H1 (cell line): ENCODE results near the gene PITPNB. TPM values are rescaled to one million over a fixed set of nuclear protein-coding genes. Genes with fewer than 3 reads are reported as not detected.

Experiments
- CTCF ChIA-PET: fragments of 300-600 bp; sonication (Branson Sonifier 250); formaldehyde crosslinking; loops from one replicate; lab custom pipeline; 2021; ENCODE audit not compliant: partially characterized antibody; lab: Charles Lee
- POLR2A ChIA-PET: fragments of 300-600 bp; sonication (Branson Sonifier 250); formaldehyde crosslinking; loops from one replicate; lab custom pipeline; 2021; ENCODE audit warnings: inconsistent platforms; ENCODE audit not compliant: partially characterized antibody; lab: Charles Lee
- DNase-seq, 2 experiments: peaks; one replicate each; pipeline versions ENCODE4 v3.0.0 to v3.0.0-alpha.2; 2010 to 2022; ENCODE audit warnings: low spot score in 2 of 2, low read depth in 1 of 2, mixed read lengths in 1 of 2
- FAIRE-seq: peaks from 2 replicates; lab custom pipeline; 2011; peaks lifted over from hg19 to GRCh38; lab: Jason Lieb, UNC
- H2AFZ ChIP-seq: 2 replicates; pipeline ENCODE4 v1.8.1; 2012; ENCODE audit warnings: low read length, inconsistent platforms
- H2AK5ac ChIP-seq: 2 replicates; pipeline ENCODE4 v1.6.1; 2013; ENCODE audit warnings: low read depth, low read length
- H2BK120ac ChIP-seq: replicated peaks from 2 replicates; pipeline ENCODE3; 2013; ENCODE audit warnings: low read depth, low read length, inconsistent platforms
- H2BK12ac ChIP-seq: 2 replicates; pipeline ENCODE4 v1.6.1; 2013; ENCODE audit warnings: low read depth, low read length
- H2BK15ac ChIP-seq: 2 replicates; pipeline ENCODE4 v1.6.1; 2013; ENCODE audit warnings: low read length
- H2BK20ac ChIP-seq: 2 replicates; pipeline ENCODE4 v1.6.1; 2013; ENCODE audit warnings: low read length
- H2BK5ac ChIP-seq: 2 replicates; pipeline ENCODE4 v1.6.1; 2013; ENCODE audit warnings: low read depth, low read length
- H3K14ac ChIP-seq: 2 replicates; pipeline ENCODE4 v1.6.1; 2013; ENCODE audit warnings: inconsistent platforms; ENCODE audit not compliant: insufficient read length
- H3K18ac ChIP-seq: 2 replicates; pipeline ENCODE4 v1.6.1; 2013; ENCODE audit warnings: low read length; ENCODE audit errors: extremely low read depth
- H3K23ac ChIP-seq: 2 replicates; pipeline ENCODE4 v1.6.1; 2013; ENCODE audit warnings: inconsistent platforms; ENCODE audit not compliant: insufficient read length
- H3K23me2 ChIP-seq: 2 replicates; pipeline ENCODE4 v1.6.1; 2013; ENCODE audit warnings: low read depth, low read length
- H3K27ac ChIP-seq: 2 replicates; pipeline ENCODE4 v1.6.1; 2011; ENCODE audit warnings: low read depth, low read length, inconsistent platforms
- H3K27me3 ChIP-seq, 4 experiments: replicated peaks in 1 of 4; 1 replicate in 1 of 4; 2 replicates in 3 of 4; pipeline versions ENCODE4 v1.6.1 to v1.8.1; 2011 to 2013; ENCODE audit warnings: low read length in 3 of 4, mild to moderate bottlenecking in 3 of 4, inconsistent platforms in 2 of 4, mixed read lengths in 2 of 4, moderate library complexity in 1 of 4; ENCODE audit not compliant: control insufficient read depth in 3 of 4, insufficient read depth in 3 of 4; ENCODE audit errors: extremely low read depth in 1 of 4
- H3K36me3 ChIP-seq, 4 experiments: 2 replicates each; pipeline versions ENCODE4 v1.6.1 to v1.8.1; 2011 to 2013; ENCODE audit warnings: mild to moderate bottlenecking in 4 of 4, low read length in 3 of 4, moderate library complexity in 2 of 4, control low read depth in 1 of 4, inconsistent platforms in 1 of 4; ENCODE audit not compliant: insufficient read depth in 4 of 4, control insufficient read depth in 2 of 4
- H3K4ac ChIP-seq: replicated peaks from 2 replicates; pipeline ENCODE3; 2013; ENCODE audit warnings: low read length, low read depth, mixed read lengths, inconsistent platforms; ENCODE audit not compliant: insufficient read length
- H3K4me1 ChIP-seq, 4 experiments: replicated peaks in 1 of 4; 1 replicate in 1 of 4; 2 replicates in 3 of 4; pipeline versions ENCODE4 v1.6.1 to v1.8.1; 2011 to 2013; ENCODE audit warnings: low read length in 3 of 4, inconsistent platforms in 2 of 4, mixed read lengths in 1 of 4; ENCODE audit not compliant: insufficient read depth in 4 of 4, control insufficient read depth in 3 of 4
- H3K4me2 ChIP-seq, 2 experiments: 2 replicates each; pipeline versions ENCODE4 v1.6.1 to v1.8.1; 2011 to 2013; ENCODE audit warnings: low read depth in 2 of 2, low read length in 2 of 2, control low read depth in 1 of 2, inconsistent platforms in 1 of 2, mild to moderate bottlenecking in 1 of 2; ENCODE audit not compliant: insufficient read depth in 1 of 2
- H3K4me3 ChIP-seq, 4 experiments: fragments of 200-600, 300-600 bp in 1 of 4; sonication (generic), shearing (Covaris generic), sonication (Bioruptor Twin) in 1 of 4; 2 replicates each; pipeline versions ENCODE4 v1.5.1 to v1.8.1; 2011 to 2016; ENCODE audit warnings: low read length in 4 of 4, low read depth in 3 of 4, control low read depth in 2 of 4, inconsistent platforms in 2 of 4, mild to moderate bottlenecking in 2 of 4, mixed read lengths in 1 of 4, moderate library complexity in 1 of 4; ENCODE audit not compliant: insufficient read depth in 2 of 4; ENCODE audit errors: extremely low read depth in 1 of 4
- H3K56ac ChIP-seq: replicated peaks from 2 replicates; pipeline ENCODE3; 2013; ENCODE audit warnings: low read depth, mild to moderate bottlenecking, mixed read lengths, low read length, inconsistent platforms; ENCODE audit not compliant: insufficient read length
- H3K79me1 ChIP-seq: 2 replicates; pipeline ENCODE4 v1.6.1; 2013; ENCODE audit warnings: low read depth, low read length, control low read depth
- H3K79me2 ChIP-seq, 2 experiments: 2 replicates each; pipeline versions ENCODE4 v1.6.1 to v1.8.1; 2012 to 2013; ENCODE audit warnings: low read length in 2 of 2, mild to moderate bottlenecking in 2 of 2, inconsistent platforms in 1 of 2; ENCODE audit not compliant: insufficient read depth in 2 of 2, control insufficient read depth in 1 of 2
- H3K9ac ChIP-seq, 4 experiments: replicated peaks in 1 of 4; 1 replicate in 1 of 4; 2 replicates in 3 of 4; pipeline versions ENCODE4 v1.6.1 to v1.8.1; 2011 to 2013; ENCODE audit warnings: low read depth in 3 of 4, low read length in 3 of 4, control low read depth in 2 of 4, mild to moderate bottlenecking in 2 of 4, moderate library complexity in 2 of 4, inconsistent platforms in 1 of 4; ENCODE audit errors: extremely low read depth in 1 of 4
- H3K9me3 ChIP-seq, 2 experiments: 2 replicates each; pipeline versions ENCODE4 v1.6.1 to v1.8.1; 2012 to 2013; ENCODE audit warnings: mild to moderate bottlenecking in 2 of 2, moderate library complexity in 2 of 2, control low read depth in 1 of 2, inconsistent platforms in 1 of 2, low read depth in 1 of 2, low read length in 1 of 2, mixed read lengths in 1 of 2; ENCODE audit not compliant: insufficient read depth in 2 of 2
- H4K20me1 ChIP-seq, 2 experiments: replicated peaks in 1 of 2; 2 replicates each; pipeline versions ENCODE3 to v1.8.1; 2011 to 2013; ENCODE audit warnings: inconsistent platforms in 2 of 2, low read length in 2 of 2, mild to moderate bottlenecking in 1 of 2; ENCODE audit not compliant: insufficient read depth in 2 of 2, control insufficient read depth in 1 of 2
- H4K5ac ChIP-seq: 2 replicates; pipeline ENCODE4 v1.6.1; 2013; ENCODE audit warnings: low read length, low read depth, mixed read lengths, inconsistent platforms; ENCODE audit not compliant: insufficient read length
- H4K8ac ChIP-seq: 2 replicates; pipeline ENCODE4 v1.8.0; 2013; ENCODE audit warnings: mild to moderate bottlenecking, moderate library complexity, low read length, inconsistent platforms; ENCODE audit not compliant: insufficient read depth; ENCODE audit errors: extremely low read depth
- H4K91ac ChIP-seq: replicated peaks from 2 replicates; pipeline ENCODE3; 2013; ENCODE audit warnings: low read length, mixed read lengths, inconsistent platforms; ENCODE audit not compliant: insufficient read length
- CTBP2 ChIP-seq: IDR thresholded peaks from 2 replicates; pipeline ENCODE4 v1.7.0; 2011; ENCODE audit warnings: borderline replicate concordance, mild to moderate bottlenecking, moderate library complexity, mixed read lengths, low read length; ENCODE audit not compliant: insufficient read depth, insufficient read length
- GTF2F1 ChIP-seq: IDR thresholded peaks from 2 replicates; pipeline ENCODE4 v1.6.1; 2012; ENCODE audit warnings: low read depth, low read length, improper control_type of control experiment, borderline replicate concordance
- JUN ChIP-seq: IDR thresholded peaks from 2 replicates; pipeline ENCODE4 v1.6.1; 2011; ENCODE audit warnings: low read depth, mild to moderate bottlenecking, improper control_type of control experiment, low read length
- KDM5A ChIP-seq: fragments of 200-600 bp; IDR thresholded peaks from 2 replicates; pipeline ENCODE4 v1.7.1; 2012; ENCODE audit warnings: mild to moderate bottlenecking, low read length, inconsistent platforms, mixed read lengths
- RFX5 ChIP-seq: IDR thresholded peaks from 2 replicates; pipeline ENCODE4 v1.6.1; 2011; ENCODE audit warnings: low read depth, low read length, improper control_type of control experiment, borderline replicate concordance
- RNF2 ChIP-seq: fragments of 200-900, 300-1000 bp; sonication (generic); IDR thresholded peaks from 2 replicates; pipeline ENCODE4 v1.7.1; 2016; ENCODE audit warnings: borderline replicate concordance, low read depth, mild to moderate bottlenecking, antibody characterized with exemption, low read length; ENCODE audit not compliant: poor library complexity, severe bottlenecking; ENCODE audit errors: missing control alignments
- SP2 ChIP-seq: IDR thresholded peaks from 2 replicates; pipeline ENCODE4 v1.6.1; 2012; ENCODE audit warnings: mild to moderate bottlenecking, low read length, inconsistent platforms
- YY1 ChIP-seq: IDR thresholded peaks from 2 replicates; pipeline ENCODE4 v1.6.1; 2011; ENCODE audit warnings: low read depth, mild to moderate bottlenecking, low read length
- ZNF274 ChIP-seq: IDR thresholded peaks from 2 replicates; pipeline ENCODE4 v1.7.0; 2012; ENCODE audit warnings: low read length, borderline replicate concordance; ENCODE audit errors: extremely low read depth
- WGBS, 2 experiments: shearing (Covaris generic) in 1 of 2; methylation state at CpG; one replicate each; pipeline versions ENCODE4 v1.1.6 to v1.1.7; 2013 to 2015; ENCODE audit warnings: low lambda C conversion rate in 2 of 2, mixed read lengths in 2 of 2, inconsistent platforms in 1 of 2, low coverage in 1 of 2, missing lambda C conversion rate in 1 of 2; ENCODE audit not compliant: insufficient replicate concordance in 2 of 2, insufficient coverage in 1 of 2, insufficient read length in 1 of 2; ENCODE audit errors: extremely low coverage in 1 of 2, missing lambda C conversion rate in 1 of 2; 5-methylcytosine and 5-hydroxymethylcytosine counted together
- polyA plus RNA-seq, 7 experiments: library from polyadenylated mRNA; depleted of rRNA in 3 of 7; stranded (reverse) in 5 of 7; unstranded in 2 of 7; fragments of >200 nt in 5 of 7; fragments of 200-250 nt in 2 of 7; gene quantifications; 1 replicate in 5 of 7; 2 replicates in 1 of 7; 4 replicates in 1 of 7; pipeline versions ENCODE4 v1.2.1 to v1.2.3, GENCODE V29; 2011 to 2013; ENCODE audit warnings: missing spikeins in 2 of 7, mixed read lengths in 2 of 7
- total RNA-seq: library from RNA; stranded (reverse); fragmentation: NEBNext Ultra II Directional; extraction: Animal tissue kit (Norgen Biotek cat#: 25700); gene quantifications from 2 replicates; pipeline ENCODE4 v1.2.1, GENCODE V29; 2021
- TF ChIP-seq, protein P1 (sequence below): IDR thresholded peaks from 2 replicates; pipeline ENCODE4 v1.6.1; 2012; ENCODE audit warnings: inconsistent platforms
- TF ChIP-seq, protein P2 (sequence below): IDR thresholded peaks from 2 replicates; pipeline ENCODE4 v1.6.1; 2012; ENCODE audit warnings: inconsistent platforms

Gene PITPNB
- total and polyA plus RNA-seq, 2 of the 8 experiments (the other 6 are each of a cell fraction or from before 2014, with no cell fraction given), result 24.6 to 89.3 TPM

DNA sequence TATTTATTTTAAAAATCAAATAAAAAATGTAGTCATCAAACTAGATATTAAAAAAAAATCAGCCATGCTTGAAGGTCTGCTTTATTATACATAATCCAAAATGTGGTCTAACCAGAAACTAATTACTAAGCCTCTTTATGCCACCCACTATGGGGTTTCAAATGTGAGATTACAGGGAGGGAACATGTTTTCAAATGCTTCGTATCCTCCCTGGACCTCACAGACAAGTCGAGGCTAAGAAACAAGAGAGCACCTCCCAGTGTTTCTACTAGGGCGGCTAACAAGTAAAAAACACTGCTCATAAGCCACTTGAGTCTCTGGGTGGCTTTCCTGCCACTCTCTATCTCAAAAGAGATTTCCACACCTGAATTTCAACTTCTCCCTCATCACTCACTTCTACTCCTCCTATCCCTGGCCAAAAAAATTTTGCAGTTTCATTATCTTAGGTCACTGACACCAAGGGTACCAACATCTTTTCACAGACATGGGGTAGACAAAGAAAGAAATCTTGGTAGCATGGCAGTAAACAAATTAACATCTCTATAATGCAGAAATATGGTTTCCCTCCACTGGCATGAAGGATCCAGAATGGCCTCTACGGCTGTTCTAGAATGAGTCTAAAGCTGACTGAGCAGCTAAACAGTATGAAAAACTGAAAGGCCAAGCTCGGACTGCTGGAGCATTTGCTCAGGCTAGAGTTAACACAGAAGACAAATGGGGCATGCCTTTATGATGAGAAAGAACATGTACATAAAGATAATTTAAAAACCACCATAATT, 50.9 kb downstream of the PITPNB start:
- H3K4me3 ChIP-seq, result no peak overlapping the region
- H3K9me3 ChIP-seq, result no peaks in the 10 kb centered on the region
- H2BK15ac ChIP-seq, result no peak overlapping the region
- H3K79me1 ChIP-seq, result no peaks in the 10 kb centered on the region
- H3K36me3 ChIP-seq, result peaks cover 4 to 23% (median 8%) of the 10 kb centered on the region in 4 experiments; a peak in 7 of 8 replicates
- no peak overlapping the region for H4K5ac ChIP-seq
- 0 out of 2 replicates have a peak overlapping the region, but pooled peaks have one; percentile 43 for H3K18ac ChIP-seq
- no peak overlapping the region for H3K23ac ChIP-seq
- no peaks in the 10 kb centered on the region for H3K79me2 ChIP-seq
- H2AFZ ChIP-seq, result no peak overlapping the region
- H2BK5ac ChIP-seq, result no peak overlapping the region
- H3K27ac ChIP-seq, result no peak overlapping the region
- H2BK120ac ChIP-seq, result no peak overlapping the region
- WGBS, 2 experiments, result 92% methylated on average over 5 of the region's 5 CpGs; no CpG with 5 or more reads in 1 of the 2 experiments
- no peaks in the 10 kb centered on the region for H3K27me3 ChIP-seq
- H3K4ac ChIP-seq, result no peak overlapping the region
- ChIA-PET CTCF (interaction anchor here (1.3 kb wide), 1 partner anchor 20 kb away, joined by 3 read pairs; no protein-coding TSS in a partner anchor), POLR2A (interaction anchor here (0.6 kb wide), 1 partner anchor 192 kb away, joined by 3 read pairs; no protein-coding TSS in a partner anchor)
- no peak overlapping the region for H4K91ac ChIP-seq
- H2BK20ac ChIP-seq, result no peak overlapping the region
- H2AK5ac ChIP-seq, result no peak overlapping the region
- H3K9ac ChIP-seq, result no peak overlapping the region
- H2BK12ac ChIP-seq, result no peak overlapping the region
- H4K20me1 ChIP-seq, result no peaks in the 10 kb centered on the region
- no peak overlapping the region for H3K14ac ChIP-seq
- H4K8ac ChIP-seq, result no peak overlapping the region
- no peaks in the 10 kb centered on the region; a peak in 3 of 7 replicates for H3K4me1 ChIP-seq
- DNase-seq (no peak), FAIRE-seq (no peak)
- no peaks in the 10 kb centered on the region for H3K23me2 ChIP-seq
- no peak overlapping the region for H3K4me2 ChIP-seq
- no peak overlapping the region for H3K56ac ChIP-seq
- TF ChIP-seq ZNF274, result no peak
- TF ChIP-seq YY1, result no peak
- TF ChIP-seq RFX5, result no peak
- no peak for TF ChIP-seq SP2
- TF ChIP-seq JUN, result no peak
- no peak for TF ChIP-seq GTF2F1
- no peak for TF ChIP-seq RNF2
- TF ChIP-seq, protein P1, sequence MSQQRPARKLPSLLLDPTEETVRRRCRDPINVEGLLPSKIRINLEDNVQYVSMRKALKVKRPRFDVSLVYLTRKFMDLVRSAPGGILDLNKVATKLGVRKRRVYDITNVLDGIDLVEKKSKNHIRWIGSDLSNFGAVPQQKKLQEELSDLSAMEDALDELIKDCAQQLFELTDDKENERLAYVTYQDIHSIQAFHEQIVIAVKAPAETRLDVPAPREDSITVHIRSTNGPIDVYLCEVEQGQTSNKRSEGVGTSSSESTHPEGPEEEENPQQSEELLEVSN, result no peak
- no peak for TF ChIP-seq KDM5A
- TF ChIP-seq, protein P2, sequence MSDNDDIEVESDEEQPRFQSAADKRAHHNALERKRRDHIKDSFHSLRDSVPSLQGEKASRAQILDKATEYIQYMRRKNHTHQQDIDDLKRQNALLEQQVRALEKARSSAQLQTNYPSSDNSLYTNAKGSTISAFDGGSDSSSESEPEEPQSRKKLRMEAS, result no peak
- no peak for TF ChIP-seq CTBP2
